Breast epithelium (tissue), 3 donors: ENCODE measurements around the gene EPHB2.

Source experiments
- POLR2A ChIP-seq: fragments of 450-650 bp; IDR thresholded peaks from one replicate; pipeline ENCODE4 v1.6.1; 2016; ENCODE audit warnings: antibody characterized with exemption, mild to moderate bottlenecking, moderate library complexity
- TF ChIP-seq, protein P1 (sequence below), 3 donors: fragments of 450-650 bp; IDR thresholded peaks; one replicate each; pipeline ENCODE4 v1.5.1; 2016 to 2017; ENCODE audit warnings: antibody characterized with exemption in 3 of 3, mild to moderate bottlenecking in 3 of 3, moderate library complexity in 3 of 3

DNA sequence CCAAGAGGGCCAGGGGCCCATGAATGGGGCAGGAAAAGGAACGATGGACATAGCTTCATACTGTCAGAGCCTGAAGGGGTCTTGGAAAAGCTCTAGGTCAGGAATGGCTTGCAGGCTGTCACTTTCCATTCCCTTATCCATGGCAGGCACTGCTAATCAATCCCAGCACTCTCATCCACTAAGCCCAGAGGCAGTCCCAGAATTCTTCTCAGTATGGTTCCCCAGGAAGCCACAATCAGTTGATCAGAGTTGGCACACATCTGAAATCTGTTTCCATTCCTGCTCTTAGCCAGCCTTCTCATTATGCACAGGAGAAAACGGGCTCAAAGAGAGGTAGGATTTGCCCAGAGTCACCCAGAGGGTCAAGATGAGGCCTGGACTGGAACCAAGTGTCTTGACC is 196.3 kb downstream of the EPHB2 start:
- TF ChIP-seq, protein P1, sequence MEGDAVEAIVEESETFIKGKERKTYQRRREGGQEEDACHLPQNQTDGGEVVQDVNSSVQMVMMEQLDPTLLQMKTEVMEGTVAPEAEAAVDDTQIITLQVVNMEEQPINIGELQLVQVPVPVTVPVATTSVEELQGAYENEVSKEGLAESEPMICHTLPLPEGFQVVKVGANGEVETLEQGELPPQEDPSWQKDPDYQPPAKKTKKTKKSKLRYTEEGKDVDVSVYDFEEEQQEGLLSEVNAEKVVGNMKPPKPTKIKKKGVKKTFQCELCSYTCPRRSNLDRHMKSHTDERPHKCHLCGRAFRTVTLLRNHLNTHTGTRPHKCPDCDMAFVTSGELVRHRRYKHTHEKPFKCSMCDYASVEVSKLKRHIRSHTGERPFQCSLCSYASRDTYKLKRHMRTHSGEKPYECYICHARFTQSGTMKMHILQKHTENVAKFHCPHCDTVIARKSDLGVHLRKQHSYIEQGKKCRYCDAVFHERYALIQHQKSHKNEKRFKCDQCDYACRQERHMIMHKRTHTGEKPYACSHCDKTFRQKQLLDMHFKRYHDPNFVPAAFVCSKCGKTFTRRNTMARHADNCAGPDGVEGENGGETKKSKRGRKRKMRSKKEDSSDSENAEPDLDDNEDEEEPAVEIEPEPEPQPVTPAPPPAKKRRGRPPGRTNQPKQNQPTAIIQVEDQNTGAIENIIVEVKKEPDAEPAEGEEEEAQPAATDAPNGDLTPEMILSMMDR (IDR thresholded peaks at IDR 0.05), result no peak
- no peak for TF ChIP-seq POLR2A
